SKM-1 treated with dmso at 0.1 percent for 144 hours (cell line): ENCODE measurements around the gene CTIF.

Experiments used
- DNase-seq: peaks from one replicate; lab custom pipeline; 2025; ENCODE audit not compliant: unreplicated experiment; lab: John Stamatoyannopoulos, UW

Gene CTIF

DNA sequence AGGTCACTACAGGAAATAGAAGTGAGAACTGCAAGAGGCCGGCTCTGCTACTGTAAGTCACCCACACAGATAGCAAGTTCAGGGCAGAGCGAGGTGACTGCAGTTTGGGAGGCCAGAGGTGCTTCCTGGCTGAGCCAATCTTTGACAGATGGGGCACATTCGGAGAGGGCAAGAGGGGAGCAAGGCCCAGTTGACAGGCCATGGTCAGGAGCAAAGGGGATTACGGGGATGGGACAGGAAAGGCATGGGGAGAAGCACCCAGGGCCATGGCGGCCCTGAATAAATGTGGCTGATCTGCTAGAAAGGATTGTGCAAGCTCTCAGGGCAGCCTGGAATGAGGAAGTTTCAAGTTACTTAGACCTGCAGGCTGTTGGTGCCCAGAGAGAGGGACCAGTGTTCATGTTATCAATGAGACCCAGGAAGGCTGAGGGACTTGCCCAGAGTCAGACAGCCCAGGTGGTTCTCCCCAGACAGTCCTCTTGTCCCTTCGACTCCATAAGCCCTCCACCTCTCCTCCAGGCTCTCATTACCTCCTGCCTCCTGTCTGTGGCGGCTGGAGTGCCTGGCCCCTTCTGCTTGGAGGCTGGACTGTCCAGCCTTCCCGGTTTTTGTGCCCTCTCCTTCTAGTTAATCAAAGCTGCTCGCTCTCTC, 123.3 kb downstream of the CTIF start:
- DNase-seq, result peak; percentile 90

DNA sequence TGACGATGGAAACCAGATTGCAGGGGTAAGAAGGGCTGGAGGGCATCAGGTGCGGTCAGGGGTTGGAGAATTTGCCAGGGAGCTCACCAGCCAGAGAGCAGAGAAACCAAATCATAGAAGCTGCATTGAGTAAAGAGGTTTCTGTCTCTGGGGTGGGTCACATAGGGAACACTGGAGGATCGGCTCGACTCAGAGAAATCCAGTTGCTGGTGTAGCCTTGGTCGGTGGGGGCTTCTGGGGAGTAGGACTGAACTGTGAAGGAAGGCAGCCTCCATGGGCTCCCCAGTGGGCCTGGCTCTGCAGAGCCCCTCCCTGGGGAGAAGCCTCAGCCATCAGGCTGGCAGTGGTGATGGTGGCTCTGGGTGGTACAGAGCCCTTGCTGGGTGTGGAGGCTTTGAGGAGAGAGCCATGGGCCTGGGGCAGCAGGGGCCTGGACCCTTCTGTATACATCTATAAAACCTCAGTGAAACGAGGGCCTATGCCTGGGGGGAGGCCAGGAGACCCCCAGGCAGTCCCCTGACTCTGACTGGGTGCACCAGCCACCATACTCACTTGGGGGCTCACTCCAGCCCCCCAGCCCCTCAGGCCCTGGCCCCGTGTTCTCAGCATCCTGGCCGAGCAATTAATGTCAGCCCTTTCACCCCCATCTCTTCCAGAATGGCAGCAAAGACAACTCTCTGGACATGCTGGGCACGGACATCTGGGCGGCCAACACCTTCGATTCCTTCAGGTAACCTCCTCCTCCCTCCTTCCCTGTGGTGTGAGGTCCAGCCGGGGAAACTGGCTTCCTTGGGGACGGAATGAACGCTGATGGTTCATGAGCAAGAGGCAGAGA, 124.5 kb downstream of the CTIF start:
- no peak for DNase-seq

DNA sequence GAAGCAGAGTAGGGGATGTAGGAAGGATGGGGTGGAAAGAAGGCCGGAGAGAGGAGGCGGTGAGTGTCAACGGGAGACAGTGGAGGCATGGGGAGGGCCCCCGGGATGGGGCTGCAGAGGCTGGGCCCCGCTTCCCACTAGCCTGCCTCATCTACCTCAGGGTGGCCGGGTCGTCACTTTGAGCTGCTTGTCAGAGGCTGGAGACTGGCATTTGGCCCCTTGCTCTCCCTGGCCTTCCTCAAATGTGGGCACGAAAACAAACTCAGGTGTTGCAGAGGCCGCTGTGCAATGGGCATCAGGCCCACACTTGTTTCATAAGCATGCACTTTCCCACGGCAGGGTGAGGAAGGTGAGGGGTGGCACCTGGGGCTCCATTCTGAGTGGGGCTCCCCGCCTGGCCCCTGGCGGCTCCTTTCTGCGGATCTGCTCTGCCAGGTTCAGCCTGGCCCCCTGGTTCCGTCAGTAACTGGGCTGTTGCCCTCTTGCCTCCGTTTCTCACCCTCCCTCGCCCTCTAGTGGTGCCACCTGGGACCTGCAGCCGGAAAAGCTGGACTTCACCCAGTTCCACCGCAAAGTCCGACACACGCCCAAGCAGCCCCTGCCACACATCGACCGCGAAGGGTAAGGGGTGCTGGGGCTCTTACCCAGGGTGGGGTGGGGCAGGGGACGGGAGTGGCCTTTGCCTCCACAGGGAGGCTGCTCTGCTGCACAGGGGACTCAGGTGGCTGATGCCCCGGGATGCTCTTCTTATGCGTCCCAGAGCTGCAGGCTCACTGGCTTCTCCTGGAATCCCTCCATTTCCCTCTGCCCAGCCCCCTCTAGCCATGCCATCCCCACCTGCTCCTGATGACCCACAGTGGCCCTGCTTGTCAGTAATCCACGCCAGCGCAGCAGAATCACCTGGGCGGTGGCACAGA, 125.4 kb downstream of the CTIF start:
- DNase-seq, result peak; percentile 39

DNA sequence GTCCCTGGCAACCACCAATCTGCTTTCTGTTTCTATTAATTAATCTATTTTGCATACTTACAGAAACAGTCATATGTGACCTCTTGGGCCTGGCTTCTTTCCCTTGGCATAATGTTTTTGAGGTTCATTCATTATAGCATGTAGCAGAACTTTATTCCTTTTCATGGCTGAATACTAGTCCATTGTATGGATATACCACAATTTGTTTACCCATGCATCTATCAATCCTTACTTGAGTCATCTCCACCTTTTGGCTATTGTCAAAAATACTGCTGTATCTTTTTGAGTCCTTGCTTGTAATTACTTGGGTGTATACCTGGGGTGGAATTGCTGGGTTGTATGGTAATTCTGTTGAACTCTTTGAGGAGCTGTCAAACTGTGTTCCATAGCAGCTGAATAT, 126.8 kb downstream of the CTIF start:
- no peak for DNase-seq

DNA sequence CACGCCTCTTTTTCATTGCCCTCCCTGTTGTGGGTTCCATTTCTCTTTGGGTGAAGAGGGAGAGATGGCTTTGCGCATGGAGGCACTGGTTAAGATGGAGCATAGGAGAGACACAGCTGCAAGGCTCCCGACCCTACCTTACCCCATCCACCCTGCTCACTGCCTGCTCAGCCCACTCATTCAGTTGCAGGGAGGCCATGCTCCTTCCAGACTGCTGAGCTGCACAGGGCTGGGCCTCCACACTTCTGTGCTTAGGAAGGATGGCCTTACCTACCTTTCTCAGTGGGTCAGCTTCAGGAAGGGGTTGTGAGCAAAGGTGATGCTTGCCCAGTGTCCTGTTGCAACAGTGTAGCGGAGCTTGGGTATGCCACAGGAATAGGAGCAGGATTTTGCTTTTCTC, 127.8 kb downstream of the CTIF start:
- no peak for DNase-seq

DNA sequence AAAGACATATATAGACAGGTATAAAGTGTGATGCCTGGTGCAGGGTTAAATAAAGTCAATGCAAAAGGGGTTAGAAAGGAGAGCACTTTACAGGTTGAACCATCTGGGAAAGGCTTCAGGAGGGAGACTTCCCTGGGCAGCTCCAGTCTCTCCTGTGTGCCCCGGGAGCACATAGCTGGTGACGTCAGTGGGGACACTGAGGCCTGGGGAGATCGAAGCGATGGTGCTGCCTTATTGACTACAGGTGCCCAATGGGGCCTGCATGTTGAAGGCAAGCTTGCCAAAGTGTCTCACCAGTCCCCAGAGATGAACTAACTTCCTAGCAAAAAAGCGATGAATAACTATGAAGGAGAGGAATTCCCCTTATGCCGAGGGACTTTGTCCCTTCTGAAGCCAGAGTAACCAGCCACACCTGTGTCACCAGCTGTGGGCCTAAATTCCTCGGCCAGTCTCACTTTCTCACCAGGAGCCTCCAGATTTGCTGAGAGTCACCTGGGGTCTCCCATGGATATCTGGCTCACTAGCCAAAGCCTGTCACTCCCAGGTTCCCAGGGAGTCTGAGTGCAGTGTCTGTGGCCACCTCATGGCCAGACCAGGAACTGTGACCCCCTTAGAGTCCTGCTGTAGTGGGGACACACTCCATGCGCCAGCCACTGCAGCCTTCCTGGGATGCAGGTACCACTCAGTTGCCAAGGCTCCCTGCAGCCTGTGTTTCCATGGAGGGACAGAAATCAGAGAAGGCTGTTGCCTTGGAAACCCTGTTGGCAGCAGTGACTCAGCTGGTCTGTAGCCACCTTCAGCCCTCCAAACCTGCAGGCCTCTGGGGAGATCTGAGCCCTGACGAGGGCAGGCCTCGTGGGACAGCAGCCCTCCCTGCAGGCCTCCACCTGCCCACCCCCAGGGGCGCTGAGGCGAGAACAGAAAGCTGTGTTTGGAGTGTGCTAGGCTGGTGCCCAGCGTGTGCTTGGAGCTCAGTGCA, 128.7 kb downstream of the CTIF start:
- DNase-seq, result no peak

DNA sequence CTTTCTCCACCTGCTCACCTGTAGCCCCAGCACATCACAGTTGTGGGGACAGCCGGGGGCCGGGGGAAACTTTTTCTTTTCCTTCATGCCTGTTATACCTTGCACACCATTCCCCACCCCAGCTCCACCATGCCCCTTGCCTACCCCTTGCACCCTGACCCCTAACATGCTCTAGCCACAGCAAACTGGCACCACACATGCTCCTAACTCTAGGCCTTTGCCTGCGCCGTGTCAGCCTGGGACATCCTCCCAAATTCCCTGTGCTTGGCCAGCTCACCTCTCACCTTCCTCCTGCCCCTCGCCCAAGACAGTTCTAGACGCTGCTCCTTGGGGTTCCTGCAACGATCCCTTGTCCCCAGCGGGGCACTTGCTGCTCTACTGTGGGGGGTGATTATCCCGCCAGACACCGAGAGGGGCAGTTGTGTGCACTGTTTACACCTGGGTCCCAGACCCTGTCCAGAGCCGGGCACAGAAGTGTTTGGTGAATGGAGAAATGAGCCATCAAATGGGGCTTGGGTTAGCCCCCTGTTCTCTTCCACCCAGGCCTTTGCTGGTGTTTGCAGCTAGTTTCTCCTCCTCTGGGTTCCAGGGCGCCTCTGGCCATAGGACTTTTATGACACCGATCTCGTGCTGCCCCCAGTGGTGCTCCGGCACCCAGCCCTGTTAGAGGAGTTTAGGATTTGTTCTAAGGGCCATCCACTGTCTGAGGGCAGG, 129.8 kb downstream of the CTIF start:
- DNase-seq, result no peak

DNA sequence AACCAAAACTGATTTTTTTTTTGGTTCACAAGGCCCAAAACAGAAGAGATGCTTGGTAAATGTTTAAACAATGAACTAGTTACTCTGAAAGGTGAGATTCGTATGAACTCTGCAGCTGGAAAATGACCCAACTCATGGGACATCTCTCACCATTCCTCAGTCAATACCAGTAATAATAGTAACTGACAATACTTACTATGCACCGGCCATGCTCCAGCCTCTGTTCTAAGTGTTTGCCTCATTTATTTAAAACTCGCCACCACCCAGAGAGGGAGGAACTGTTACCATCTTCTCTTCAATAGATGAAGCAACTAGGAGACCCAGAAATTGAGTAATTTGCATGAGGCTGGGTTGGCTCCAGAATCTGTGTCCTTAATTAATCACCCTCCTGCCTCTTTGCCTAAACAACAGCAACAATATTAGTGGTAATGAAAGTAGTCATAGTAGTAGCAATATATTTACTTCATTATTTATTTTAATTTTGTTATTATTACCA, 130.4 kb downstream of the CTIF start:
- no peak for DNase-seq

DNA sequence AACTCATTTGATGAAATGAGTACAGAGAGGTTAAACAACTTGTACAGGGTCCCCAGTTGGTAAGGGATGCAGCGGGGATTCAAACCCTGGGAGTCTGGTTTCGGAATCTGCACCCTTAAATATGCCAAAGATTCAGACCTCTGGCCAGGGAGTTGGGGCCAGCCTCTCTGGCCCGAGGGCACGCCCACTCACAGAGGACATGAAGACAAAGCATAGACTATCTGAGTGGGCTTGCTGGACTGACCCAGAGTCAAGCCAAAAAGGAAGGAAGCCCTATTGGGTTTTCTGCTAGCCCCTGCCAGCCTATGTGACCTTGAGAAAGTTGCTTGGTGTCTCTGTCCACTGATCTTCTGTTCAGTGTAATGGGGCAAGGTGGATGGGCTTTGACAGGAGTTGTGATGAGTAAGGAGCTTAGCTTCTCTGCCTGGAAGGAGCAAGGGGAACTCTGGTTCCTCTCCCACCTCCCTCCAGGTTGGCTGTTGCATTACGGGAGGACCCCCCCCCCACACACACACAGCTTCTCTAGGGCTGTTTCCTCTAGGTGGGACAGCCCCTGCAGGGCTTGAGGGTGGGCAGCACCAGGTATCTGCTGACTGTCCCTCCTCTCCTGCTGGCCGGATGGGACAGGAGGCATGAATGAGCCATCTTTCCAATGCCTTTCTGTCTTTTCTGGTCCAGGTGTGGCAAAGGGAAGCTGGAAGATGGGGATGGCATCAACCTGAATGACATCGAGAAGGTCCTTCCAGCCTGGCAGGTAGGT, 131.3 kb downstream of the CTIF start:
- no peak for DNase-seq

DNA sequence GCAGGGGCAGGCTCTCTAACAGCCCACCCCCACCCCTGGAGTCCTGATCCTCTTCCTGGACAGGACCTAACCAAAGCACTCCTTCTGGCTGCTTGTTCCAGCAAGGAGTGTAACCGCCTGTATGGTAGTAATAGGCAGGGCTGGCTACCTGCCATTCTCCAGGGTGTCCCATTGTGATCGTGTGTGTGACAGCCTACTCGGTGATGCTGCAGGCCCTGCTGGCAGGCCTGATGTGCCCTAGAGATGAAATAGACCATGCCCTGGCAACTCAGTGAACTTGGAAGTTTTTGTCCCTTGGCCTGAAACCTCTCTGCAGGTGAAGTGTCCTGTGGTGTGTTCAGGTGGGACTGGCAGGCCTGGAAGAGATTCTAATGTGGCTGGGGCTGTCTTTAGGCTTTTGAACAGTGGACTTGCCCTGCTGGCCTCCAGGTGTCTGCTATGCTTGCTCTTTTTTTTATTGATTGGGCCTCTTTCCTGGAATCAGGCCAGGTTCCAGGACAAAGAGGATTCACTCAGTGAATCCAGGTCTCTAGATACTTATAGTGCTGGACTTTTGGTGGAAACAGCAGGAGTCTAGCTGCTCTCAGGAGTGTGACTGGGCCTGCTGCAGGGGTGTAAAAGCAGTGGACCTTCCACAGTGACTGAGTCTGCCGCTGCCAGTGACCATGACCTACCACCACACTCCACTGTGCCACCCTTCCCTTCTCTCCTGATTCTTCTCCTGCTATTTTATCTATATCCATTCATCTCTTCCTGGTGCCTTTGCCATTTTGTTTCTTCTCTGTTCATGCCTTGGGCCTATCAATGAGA, 132.1 kb downstream of the CTIF start:
- DNase-seq, result no peak

DNA sequence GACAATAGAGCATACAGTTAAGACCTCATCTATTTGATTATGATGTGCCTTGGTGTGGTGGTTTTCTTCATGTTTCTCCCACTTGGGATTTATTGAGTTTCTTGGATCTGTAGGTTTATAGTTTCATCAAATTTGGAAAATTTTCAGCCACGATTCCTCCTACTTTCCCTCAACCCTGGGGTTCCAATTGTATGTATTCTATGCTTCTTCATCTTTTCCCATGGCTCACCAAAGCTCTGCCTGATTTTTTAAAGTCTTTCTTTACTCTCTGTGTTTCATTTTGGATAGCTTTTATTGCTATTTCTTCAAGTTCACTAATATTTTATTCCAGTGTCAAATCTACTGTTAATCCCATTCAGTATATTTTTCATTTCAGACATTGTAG, 132.7 kb downstream of the CTIF start:
- no peak for DNase-seq

DNA sequence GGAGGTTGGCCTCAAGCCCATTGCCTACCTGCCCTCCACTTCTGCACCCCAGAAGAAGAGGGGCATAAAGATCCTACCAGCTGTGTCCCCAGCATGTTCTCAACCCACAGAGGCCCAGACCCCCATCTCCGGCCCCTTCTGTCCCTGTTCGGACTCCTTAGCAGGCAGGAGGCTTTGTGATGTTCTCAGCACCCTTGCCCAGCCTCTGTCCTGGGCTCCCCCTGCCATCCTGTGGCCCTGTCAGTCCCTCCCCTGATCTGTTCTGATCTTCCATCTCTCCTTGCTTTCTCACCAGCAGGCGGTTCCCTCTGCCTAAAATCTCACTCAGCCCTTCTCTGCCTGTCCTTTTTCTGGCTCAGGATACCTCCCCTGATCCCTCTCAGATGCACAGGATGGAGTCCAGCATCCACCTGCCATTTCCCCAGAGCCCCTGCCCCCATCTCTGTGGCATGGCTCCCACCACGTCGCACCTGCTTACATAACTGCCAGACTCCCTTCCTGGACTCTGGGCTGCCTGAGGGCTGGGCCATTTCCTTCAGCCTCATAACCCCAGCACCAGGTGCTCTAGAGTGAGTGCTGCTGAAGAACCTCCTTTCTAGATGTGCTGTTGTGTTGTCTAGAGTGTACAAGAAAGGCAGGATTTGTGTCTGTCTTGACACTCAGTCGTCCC, 134.0 kb downstream of the CTIF start:
- no peak for DNase-seq

DNA sequence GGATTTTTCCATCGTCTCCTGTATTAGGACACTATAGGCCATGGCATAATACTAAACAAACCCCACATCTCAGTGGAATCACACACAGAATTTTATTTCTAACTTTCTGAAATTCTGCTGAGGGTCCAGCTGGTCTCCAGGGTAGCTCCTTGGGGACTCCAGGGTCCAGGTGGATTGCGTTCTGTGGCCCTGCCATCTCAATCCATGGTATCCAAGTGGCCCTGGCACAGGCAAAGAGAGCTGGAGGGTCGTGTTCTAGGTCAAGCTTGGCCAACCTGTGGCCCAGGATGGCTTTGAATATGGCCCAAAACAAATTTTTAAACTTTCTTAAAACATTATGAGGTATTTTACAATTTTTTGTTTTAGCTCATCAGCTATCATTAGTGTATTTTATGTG, 134.6 kb downstream of the CTIF start:
- no peak for DNase-seq

DNA sequence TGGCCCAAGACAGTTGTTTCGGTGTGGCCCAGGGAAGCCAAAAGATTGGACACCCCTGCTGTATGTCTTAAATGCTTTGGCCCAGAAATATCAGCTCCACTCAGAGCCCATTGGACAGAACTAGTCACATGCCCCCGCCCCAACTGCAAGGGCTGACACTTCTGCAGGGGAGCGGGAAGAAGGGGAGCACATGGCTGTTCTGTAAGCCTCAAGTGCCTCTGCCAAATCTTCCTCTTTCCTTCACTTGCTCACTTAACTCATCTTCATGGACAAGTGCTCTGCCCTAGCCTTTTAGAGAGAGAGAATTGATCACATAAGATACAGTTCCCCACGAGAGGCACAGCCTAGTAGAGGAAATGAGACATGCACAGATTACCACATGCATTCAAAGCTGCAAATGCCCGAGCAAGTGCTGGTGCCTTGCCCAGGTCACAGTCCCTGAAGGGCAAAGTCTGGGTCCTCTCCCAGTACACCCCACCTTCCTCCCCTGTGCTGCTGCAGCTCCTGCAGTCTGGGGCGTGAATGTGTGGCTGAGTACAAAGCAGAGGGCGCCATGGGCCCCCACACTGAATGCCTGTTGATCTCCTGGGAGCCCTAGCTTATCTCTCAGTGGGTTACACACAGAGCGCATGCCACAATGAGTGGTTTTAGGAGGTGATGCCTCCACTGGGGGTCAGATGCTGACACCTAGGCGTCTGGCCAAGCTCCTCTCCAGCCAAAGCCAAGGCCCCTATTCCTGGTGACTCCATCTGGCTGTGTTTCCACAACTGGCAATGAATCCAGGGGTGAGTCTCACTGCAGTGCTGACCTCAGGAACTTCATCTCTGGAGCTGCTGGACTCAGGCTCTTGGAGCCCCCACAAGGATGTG, 135.3 kb downstream of the CTIF start:
- peak; percentile 74 for DNase-seq

DNA sequence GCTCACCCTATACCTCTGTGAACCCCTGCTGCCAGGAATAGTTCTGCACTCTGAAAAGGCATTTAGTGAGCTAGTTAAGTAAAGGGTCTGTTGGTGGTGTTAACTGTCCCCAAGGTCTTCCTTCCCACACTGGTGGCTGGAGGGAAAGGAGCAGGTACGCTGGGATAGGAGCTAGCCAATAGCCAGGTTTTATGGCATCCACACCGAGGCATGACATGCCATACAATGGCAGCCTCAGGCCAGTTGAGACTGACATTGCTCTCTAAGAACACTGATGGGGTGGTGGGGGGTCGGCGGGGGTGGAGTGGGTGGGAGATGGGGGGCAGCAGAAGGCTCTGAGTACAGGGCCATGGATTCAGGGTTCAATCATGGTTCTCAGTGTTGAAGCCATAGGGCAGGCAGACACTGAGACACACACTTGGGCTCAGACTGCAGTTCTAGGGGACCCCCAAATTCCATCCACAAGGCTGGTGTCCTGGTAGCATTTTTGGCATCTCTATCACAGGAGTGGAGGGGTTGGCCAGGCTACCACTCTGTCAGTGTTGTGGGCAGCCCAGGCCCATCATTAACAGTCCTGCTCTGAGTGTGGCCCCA, 136.0 kb downstream of the CTIF start:
- no peak for DNase-seq

DNA sequence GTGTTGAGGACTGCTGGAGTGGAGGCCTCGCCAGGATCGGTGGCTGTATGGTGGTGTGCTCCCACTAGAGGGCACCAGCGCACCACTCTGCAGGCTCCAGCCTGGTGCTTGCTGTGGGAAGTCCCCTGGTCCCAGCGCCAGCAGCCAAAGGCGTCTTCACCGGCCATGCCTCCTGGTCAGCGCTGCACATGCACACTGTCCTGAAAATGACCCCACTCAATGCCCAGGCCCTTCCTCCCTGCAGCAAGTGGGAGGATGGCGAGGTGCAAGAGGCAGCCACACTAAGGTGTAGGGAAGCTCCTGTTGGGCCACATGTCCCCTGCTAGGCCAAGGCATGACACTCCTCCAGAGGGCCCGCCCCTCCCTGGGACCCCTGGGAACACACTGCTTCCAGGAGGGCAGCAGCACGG, 136.5 kb downstream of the CTIF start:
- peak; percentile 74 for DNase-seq
